Measurements from ENCODE around the gene CCDC187.

Gene CCDC187

DNA sequence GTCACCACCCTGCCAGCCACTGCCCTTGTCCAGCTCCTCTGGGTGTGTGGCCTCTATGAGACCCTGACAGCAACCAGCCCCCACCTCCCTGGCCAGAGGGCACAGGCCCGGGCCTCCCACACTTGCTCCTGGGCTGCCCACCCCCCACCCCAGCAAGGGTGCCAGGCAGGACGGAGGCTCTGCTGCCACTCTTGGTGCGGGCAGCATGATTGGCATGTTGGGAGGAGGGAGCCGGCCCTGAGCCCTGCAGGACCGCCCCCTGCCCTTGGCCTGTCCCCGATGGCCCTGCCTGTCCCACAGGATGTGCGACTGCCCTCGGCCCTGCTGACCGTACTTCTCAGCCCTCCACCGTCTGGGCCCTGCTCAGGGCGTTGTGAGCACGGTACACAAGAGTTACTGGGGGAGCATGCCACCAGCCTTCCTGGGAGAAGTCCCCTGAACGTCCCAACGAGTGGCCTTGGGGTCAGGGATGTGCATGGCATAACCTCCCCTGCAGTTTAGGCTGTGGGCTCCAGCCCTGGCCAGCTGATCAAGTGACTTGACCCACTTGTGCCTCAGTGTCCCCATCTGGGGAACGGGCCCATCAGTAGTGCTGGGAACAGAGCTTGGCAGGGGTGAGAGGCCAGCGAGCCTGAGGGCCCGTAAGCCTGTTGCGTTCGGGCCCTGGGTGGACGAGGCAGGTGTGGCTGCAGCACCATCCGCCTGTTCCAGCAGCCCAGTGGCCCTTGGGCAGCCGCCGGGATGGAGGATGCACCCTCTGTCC lies 39.4 kb upstream of the CCDC187 start:
- H3K36me3 Mint-ChIP-seq (ENCODE audit: low read depth), result no peaks in the 10 kb centered on the region
- no peak overlapping the region for H3K27ac Mint-ChIP-seq
- no peaks in the 10 kb centered on the region for H3K9me3 Mint-ChIP-seq
- no peak overlapping the region for H3K4me3 Mint-ChIP-seq
- no peaks in the 10 kb centered on the region for H3K4me1 Mint-ChIP-seq (ENCODE audit: low read depth)
- no peak for DNase-seq
- H3K27me3 Mint-ChIP-seq, result no peaks in the 10 kb centered on the region

DNA sequence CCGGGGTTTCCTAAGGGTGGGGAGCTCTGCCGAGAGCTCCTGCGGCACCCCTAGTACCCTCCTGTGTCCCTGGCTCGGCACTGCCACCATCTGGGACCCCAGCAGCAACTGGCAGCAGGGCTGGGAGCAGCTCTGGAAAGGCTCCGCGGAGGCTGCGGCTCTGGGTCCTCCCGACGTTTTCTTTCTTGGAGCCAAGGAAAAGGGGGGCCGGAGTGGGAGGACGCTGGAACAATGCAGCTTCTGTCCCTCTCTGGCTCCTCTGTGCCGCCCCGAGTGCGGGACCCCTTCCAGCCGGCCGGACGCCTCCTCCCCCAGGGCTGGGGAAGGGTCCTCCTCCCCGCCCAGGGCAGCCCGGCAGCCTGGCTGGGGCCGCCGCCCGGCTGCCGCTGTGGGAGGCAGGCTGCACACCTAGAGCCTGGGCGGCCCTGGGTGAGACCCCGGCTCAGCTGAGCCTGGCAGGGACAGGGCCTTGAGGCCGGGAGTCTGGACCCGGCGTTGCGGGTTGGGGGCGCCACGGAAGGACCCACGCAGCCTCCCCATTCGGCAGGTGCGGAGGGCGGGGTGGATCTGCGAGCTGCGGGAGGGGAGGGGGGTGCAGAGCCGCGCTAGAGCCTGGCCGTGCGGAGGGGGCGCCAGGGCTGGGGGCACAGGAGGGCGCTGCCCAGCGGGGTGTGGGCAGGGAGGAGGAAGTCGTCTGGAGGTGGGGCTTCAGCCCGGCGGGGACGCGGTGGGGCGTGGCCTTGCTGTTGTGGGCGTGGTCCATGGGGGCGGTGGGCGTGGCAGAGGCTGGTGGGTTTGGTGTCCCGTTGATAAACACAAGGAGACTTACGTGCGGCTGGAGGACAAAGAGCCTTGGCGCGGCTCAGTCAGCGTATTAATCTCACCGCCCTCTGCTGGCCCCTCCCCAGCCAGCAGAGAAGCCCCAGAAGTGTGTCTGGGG lies 38.6 kb upstream of the CCDC187 start:
- Mint-ChIP-seq H3K4me1 (ENCODE audit: low read depth) (no peaks in the 10 kb centered on the region), H3K9me3 (no peaks in the 10 kb centered on the region), H3K36me3 (ENCODE audit: low read depth) (no peaks in the 10 kb centered on the region), H3K27ac (no peak overlapping the region), H3K4me3 (no peak overlapping the region), H3K27me3 (no peaks in the 10 kb centered on the region)
- DNase-seq, result peak; percentile 79

DNA sequence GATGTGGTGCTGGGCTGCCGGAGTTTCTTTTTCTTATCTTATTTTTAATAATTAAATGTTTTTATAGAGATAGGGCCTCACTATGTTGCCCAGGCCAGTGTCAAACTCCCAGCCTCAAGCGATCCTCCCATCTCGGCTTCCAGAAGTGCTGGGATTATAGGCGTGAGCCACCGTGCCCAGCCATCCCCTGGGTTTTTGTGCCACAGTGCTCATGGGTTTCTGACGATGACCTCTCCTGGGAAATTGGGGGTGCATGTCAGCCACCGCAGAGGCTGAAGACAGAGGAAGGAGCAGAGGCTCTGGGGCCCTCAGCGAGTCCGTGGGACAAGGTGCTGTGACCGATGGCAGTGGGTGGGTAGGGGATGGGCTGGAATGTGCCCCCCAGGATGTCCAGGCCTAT lies 37.9 kb upstream of the CCDC187 start:
- no peak for DNase-seq
- Mint-ChIP-seq H3K4me1 (ENCODE audit: low read depth) (no peaks in the 10 kb centered on the region), H3K27ac (no peak overlapping the region), H3K9me3 (no peaks in the 10 kb centered on the region), H3K27me3 (no peaks in the 10 kb centered on the region), H3K4me3 (no peak overlapping the region), H3K36me3 (ENCODE audit: low read depth) (no peaks in the 10 kb centered on the region)

DNA sequence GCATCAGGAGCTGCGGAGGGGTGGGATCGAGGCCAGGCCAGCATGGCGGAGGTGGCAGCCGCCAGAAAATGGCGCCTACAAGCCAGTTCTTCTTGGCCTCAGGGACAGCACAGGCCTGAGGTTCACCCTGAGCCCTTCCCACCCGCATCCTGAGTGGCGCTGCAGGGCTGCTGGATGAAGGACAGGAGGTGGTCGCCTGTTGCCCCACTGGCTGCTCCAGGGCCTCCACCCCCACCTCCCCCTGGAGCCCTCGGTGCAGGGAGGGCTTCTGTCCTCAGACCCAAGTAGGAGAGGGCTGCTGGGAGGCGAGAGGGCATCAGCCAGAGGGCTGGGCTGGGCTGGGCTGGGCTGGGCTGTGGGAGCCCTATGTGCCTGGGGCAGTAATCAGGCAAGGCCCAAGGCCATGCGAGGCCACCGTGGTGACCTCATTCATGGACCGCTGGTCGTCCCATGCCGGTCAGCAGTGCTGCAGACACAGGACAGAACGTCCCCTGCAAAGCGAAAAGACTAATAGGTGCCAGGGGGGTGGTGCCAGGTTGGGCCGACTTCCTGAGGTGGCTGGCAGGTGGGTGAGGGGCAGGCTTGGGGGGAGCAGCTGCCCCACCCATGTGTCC lies 37.3 kb upstream of the CCDC187 start:
- Mint-ChIP-seq H3K4me3 (no peak overlapping the region), H3K27ac (no peak overlapping the region), H3K4me1 (ENCODE audit: low read depth) (no peaks in the 10 kb centered on the region), H3K9me3 (no peaks in the 10 kb centered on the region), H3K27me3 (no peaks in the 10 kb centered on the region), H3K36me3 (ENCODE audit: low read depth) (no peaks in the 10 kb centered on the region)
- no peak for DNase-seq

DNA sequence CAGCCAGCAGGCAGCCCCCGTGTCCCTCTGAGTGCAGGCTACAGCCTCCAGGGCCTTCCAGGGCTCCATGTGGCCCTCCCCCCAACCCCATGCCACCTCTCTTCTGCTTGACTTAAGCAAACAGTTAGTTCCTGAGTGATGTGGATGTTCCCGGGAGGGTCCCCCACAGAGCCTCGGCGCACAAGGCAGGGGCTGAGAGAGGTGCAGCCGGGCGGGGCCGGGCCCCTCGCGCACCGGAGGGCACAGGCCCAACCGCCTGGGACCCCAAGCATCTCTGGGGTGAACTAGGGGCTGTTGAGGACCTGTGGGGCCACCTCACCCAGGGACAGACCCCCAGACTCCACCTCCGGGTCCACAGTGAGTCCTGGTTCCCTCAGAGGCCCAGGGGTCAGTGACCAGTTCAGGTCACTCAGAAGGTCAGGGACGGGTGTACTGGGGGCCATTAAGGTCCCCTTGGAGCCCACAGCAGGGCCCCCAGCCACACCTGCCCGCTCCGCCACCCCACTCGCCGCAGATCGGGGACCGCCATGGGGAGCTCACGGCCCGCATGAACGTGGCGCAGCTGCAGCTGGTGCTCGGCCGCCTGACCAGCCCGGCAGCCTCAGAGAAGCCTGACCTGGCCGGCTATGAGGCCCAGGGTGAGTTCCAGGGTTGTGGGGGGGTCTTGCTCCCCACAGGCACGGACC lies 36.6 kb upstream of the CCDC187 start:
- no peak overlapping the region for H3K4me3 Mint-ChIP-seq

DNA sequence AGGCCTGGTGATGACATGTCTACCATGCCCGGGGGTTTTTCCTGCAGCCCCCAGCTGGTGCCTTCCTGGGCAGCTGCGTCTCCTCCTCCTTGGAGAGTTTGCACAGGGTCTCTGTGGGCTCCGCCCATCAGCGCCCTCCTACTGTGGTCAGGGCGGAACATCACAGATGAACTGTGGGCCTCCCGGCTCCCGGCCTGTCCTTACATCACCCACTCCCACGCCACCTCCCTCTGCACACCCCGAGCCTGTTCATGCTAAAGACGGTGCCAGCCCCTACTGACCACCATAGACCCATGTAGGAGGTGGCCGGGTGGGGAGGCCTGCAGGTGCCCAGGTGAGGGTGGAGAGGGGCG lies 36.0 kb upstream of the CCDC187 start:
- Mint-ChIP-seq H3K36me3 (ENCODE audit: low read depth) (no peaks in the 10 kb centered on the region), H3K27me3 (no peaks in the 10 kb centered on the region), H3K27ac (no peak overlapping the region), H3K4me1 (ENCODE audit: low read depth) (no peaks in the 10 kb centered on the region), H3K4me3 (no peak overlapping the region), H3K9me3 (no peaks in the 10 kb centered on the region)
- no peak for DNase-seq

More for the DNA sequence above, 36.6 kb upstream of the CCDC187 start:
- no peaks in the 10 kb centered on the region for H3K27me3 Mint-ChIP-seq
- H3K9me3 Mint-ChIP-seq, result no peaks in the 10 kb centered on the region
- no peak overlapping the region for H3K27ac Mint-ChIP-seq
- no peaks in the 10 kb centered on the region for H3K4me1 Mint-ChIP-seq (ENCODE audit: low read depth)
- H3K36me3 Mint-ChIP-seq (ENCODE audit: low read depth), result no peaks in the 10 kb centered on the region
- DNase-seq, result no peak

DNA sequence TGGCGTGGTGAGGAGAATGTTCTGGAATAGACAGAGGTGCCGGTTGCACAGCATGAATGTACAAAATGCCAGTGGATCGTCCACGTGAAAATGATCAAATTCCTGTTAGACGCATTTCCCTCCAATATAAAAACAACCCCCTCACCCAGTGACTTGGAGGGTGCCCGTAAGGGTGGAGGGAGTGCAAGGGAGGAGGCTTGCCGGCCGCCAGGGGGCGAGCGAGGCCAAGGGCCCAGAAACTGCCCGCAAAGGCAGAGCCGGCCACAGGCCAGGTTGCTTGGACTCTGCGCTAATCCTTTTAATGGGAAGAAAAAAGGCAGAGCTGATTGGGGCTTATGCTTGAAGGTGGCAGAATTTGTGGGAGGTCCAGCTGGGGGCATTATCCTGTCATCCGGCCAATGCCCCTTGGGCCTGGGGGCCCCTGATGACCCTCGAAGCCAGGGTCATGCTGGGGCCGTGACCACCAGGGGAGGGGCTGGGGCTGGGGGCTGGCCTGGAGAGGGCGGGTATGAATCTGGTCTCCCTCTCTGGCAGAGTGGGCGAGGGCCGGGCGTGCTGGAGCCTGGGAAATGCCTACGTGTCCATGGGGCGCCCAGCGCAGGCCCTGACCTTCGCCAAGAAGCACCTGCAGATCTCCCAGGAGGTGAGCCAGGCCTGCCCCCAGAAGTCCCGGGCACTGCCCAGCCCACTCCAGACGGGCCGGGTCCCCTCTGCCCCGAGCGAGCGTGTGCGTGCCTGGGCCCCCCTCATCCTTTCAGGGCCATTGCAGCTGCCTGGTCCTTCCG lies 35.5 kb upstream of the CCDC187 start:
- DNase-seq, result no peak
- Mint-ChIP-seq H3K4me1 (ENCODE audit: low read depth) (no peaks in the 10 kb centered on the region), H3K36me3 (ENCODE audit: low read depth) (no peaks in the 10 kb centered on the region), H3K27me3 (no peaks in the 10 kb centered on the region), H3K4me3 (no peak overlapping the region), H3K9me3 (no peaks in the 10 kb centered on the region), H3K27ac (no peak overlapping the region)

DNA sequence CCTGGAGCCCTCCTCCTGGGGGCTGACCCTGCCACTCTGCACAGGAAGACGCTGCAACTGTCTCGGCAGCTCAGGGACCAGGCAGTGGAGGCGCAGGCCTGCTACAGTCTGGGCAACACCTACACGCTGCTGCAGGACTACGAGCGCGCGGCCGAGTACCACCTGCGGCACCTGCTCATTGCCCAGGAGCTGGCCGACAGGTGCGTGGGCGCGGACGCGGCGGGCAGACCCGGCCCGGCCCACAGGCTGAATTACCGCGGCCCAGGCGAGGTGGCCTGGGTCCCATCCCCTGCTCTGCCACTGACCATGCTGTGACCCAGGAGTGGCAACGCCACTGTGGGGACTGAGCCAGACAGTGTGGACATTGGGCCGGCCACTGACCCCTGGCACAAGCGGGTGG lies 34.6 kb upstream of the CCDC187 start:
- no peak overlapping the region for H3K27ac Mint-ChIP-seq
- H3K4me3 Mint-ChIP-seq, result no peak overlapping the region
- no peak for DNase-seq
- no peaks in the 10 kb centered on the region for H3K36me3 Mint-ChIP-seq (ENCODE audit: low read depth)
- no peaks in the 10 kb centered on the region for H3K4me1 Mint-ChIP-seq (ENCODE audit: low read depth)
- no peaks in the 10 kb centered on the region for H3K9me3 Mint-ChIP-seq
- H3K27me3 Mint-ChIP-seq, result no peaks in the 10 kb centered on the region

DNA sequence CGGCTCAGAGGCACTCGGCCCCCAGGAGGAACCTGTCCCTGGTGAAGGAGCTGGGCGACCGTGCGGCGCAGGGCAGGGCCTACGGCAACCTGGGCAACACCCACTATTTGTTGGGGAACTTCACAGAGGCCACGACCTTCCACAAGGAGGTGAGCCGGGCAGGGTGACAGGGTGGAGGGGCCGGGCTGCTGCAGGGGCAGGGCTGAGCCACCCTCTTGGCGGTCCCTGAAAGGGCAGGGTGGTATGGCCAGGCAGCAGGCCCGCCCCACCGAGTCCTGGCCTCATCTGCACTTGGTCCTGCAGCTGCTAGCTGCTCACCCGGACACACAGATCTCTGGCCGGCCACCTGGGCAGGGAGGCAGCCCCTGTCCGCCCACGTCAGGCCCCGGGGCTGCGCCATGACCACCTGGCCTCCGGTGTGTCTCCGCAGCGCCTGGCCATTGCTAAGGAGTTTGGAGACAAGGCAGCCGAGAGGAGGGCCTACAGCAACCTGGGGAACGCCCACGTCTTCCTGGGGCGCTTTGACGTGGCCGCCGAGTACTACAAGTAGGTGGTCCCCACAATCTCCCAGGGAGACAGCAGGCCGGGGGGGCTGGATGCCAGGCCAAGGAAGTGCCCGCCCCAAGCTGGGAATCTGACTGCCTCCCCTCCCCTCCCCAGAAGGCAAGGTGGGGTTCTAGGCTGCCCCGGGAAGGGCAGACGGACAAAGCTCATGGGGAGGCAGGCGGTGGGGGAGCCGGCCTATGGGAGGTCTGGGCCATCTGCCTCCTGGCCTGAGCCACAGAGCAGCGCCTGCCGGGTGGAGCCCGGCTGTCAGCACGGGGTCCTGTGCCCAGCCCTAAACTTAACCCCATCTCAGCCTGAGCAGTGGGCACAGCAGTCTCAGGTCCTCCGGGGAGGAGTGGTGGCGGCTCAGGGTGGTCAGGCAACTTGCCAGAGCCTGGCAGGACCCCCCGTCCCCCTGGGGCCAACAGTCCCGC lies 33.8 kb upstream of the CCDC187 start:
- Mint-ChIP-seq H3K4me1 (ENCODE audit: low read depth) (no peaks in the 10 kb centered on the region), H3K9me3 (no peaks in the 10 kb centered on the region), H3K27me3 (no peaks in the 10 kb centered on the region), H3K4me3 (no peak overlapping the region), H3K36me3 (ENCODE audit: low read depth) (no peaks in the 10 kb centered on the region), H3K27ac (no peak overlapping the region)
- DNase-seq, result no peak

DNA sequence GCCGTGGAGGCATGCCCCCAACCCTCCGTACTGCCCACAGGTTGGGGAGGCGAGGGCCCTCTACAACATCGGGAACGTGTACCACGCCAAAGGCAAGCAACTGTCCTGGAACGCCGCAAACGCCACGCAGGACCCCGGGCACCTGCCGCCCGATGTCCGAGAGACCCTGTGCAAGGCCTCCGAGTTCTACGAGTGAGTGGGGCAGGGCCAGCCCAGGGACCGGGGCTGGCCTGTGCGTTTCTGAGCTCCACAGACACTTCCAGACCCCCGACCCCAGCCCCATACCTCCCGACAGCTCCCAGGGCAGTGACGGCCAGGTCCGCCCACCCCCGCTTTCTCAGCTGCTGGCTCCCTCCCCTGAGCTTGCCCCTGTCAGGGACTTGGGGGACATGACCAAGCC lies 33.0 kb upstream of the CCDC187 start:
- H3K27me3 Mint-ChIP-seq, result no peaks in the 10 kb centered on the region
- no peaks in the 10 kb centered on the region for H3K4me1 Mint-ChIP-seq (ENCODE audit: low read depth)
- no peak for DNase-seq
- no peaks in the 10 kb centered on the region for H3K9me3 Mint-ChIP-seq
- no peaks in the 10 kb centered on the region for H3K36me3 Mint-ChIP-seq (ENCODE audit: low read depth)
- H3K27ac Mint-ChIP-seq, result no peak overlapping the region
- no peak overlapping the region for H3K4me3 Mint-ChIP-seq

DNA sequence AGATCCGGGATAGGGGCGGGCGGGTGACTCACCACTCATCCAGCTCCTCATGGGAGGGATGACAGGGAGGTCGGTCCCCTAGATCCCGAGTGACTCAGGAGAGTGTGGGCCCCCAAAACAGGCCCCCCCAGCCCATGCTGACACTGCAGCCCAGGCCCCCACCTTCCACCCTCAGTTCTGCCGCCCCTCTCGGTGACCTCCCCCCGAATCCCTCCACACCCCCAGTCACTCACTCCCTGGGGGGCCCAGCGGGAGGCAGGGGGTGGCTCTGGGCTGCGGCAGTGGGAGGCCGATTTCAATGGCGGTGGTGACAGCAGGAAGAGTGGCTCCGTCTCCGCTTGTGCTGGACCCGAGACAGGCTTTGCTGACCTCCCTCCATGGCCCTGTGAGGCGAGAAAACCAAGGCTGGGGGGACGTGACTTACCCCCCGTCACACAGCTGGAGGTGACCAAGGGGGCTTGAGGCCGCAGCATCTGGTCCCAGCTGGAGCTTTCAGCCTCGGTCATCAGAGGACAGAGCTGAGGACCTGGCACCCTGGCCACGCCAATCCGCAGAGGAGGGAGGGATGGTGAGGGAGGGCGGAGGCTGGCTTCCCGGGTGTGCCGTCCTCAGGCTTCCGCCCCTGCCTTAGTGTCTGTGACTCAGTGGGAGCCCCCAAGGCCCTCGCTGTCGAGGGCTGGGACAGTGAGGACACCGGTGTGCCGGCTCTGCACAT lies 32.4 kb upstream of the CCDC187 start:
- DNase-seq, result no peak
- H3K36me3 Mint-ChIP-seq (ENCODE audit: low read depth), result no peaks in the 10 kb centered on the region
- no peaks in the 10 kb centered on the region for H3K9me3 Mint-ChIP-seq
- no peaks in the 10 kb centered on the region for H3K27me3 Mint-ChIP-seq
- no peak overlapping the region for H3K4me3 Mint-ChIP-seq
- no peaks in the 10 kb centered on the region for H3K4me1 Mint-ChIP-seq (ENCODE audit: low read depth)
- H3K27ac Mint-ChIP-seq, result no peak overlapping the region

DNA sequence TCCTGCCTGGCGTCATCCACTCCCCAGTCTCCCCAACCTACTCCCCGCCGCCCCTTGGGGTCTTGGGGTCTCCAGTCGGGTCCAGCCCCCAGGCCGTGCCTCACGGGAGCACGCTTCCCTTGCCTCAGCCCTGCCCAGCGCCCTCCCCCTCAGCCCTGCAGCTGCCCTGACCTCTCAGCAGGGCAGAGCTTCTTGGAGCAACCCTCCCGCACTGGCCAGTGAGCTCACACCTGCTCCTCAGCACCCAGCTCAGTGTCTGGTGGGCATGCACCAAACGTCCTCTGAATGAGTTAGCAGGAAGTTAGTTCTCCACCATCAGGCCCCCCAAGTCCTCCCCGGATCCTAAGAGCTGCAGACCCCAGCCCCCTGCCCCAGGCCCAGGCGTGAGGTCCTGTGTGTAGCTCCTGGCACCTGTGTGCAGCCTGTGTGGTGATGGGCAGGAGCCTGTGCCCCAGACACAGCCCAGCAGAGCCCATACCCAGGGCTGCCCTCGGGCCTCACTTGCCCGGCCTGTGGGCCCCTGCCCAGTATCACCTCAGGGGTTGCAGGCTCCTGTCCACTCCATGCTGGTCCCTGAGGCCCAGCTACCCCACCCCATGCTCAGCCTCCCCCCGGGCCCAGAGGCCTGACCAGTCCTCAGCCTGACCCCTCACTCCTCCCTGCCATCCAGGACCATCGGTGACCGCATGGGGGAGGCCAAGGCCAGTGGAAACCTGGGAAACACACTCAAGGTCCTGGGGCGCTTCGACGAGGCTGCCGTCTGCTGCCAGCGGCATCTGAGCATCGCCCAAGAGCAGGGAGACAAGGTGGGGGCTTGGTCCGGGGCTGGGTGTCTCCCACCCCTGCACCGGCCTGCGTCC lies 31.6 kb upstream of the CCDC187 start:
- Mint-ChIP-seq H3K36me3 (ENCODE audit: low read depth) (no peaks in the 10 kb centered on the region), H3K27ac (no peak overlapping the region), H3K4me3 (no peak overlapping the region), H3K27me3 (no peaks in the 10 kb centered on the region), H3K4me1 (ENCODE audit: low read depth) (no peaks in the 10 kb centered on the region), H3K9me3 (no peaks in the 10 kb centered on the region)
- no peak for DNase-seq

Measured in activated T-cell treated with anti-CD3 and anti-CD28 coated beads, Interleukin-2, amount 50 U/mL, for 24 hours (primary cell).